Type B pancreatic cell (in vitro differentiated cells): ENCODE measurements around the gene EZR. TPM values are rescaled to one million over a fixed set of nuclear protein-coding genes. Genes with fewer than 3 reads are reported as not detected.

Experiments used
- DNase-seq: peaks from one replicate; pipeline ENCODE4 v3.0.0; 2021; ENCODE audit warnings: mixed read lengths; ENCODE audit not compliant: unreplicated experiment; ENCODE audit errors: extremely low spot score
- H3K27ac Mint-ChIP-seq: 2 replicates; pipeline ENCODE4 v1.8.0; 2021; ENCODE audit warnings: mild to moderate bottlenecking, mixed read lengths
- H3K27me3 Mint-ChIP-seq: 2 replicates; pipeline ENCODE4 v1.8.0; 2021; ENCODE audit warnings: mixed read lengths
- H3K36me3 Mint-ChIP-seq: 2 replicates; pipeline ENCODE4 v1.8.0; 2021; ENCODE audit warnings: mixed read lengths
- H3K4me1 Mint-ChIP-seq: one replicate; pipeline ENCODE4 v1.8.0; 2021; ENCODE audit warnings: mixed read lengths; ENCODE audit not compliant: unreplicated experiment
- H3K4me3 Mint-ChIP-seq: 2 replicates; pipeline ENCODE4 v1.8.0; 2021; ENCODE audit warnings: mild to moderate bottlenecking, mixed read lengths
- H3K9me3 Mint-ChIP-seq: 2 replicates; pipeline ENCODE4 v1.8.0; 2021; ENCODE audit warnings: mixed read lengths
- CTCF ChIP-seq: fragments of 200-600 bp; sonication (generic); conservative IDR thresholded peaks from 2 replicates; pipeline ENCODE4 v1.5.0; 2021; ENCODE audit warnings: antibody characterized with exemption, mild to moderate bottlenecking
- total RNA-seq: library from RNA; stranded (reverse); gene quantifications from 2 replicates; pipeline ENCODE4 v1.2.1, GENCODE V29; 2021; ENCODE audit warnings: low replicate concordance

Gene EZR
- total RNA-seq, 1 donor from 2014 or later = 166 TPM

- TF ChIP-seq CTCF = no peak
- H3K4me3 Mint-ChIP-seq = no peak overlapping the region
- H3K36me3 Mint-ChIP-seq = no peaks in the 10 kb centered on the region
- DNase-seq = no peak
- peak overlapping the region; percentile 70 for H3K27ac Mint-ChIP-seq
- peaks cover 20% of the 10 kb centered on the region for H3K4me1 Mint-ChIP-seq
- H3K9me3 Mint-ChIP-seq = peaks cover 8% of the 10 kb centered on the region
- no peaks in the 10 kb centered on the region for H3K27me3 Mint-ChIP-seq
Measured at GRCh38 chr6:158847786-158848185, 28.6 kb upstream of the EZR start.

GRCh38 chr6:158847012-158847529 is 27.9 kb upstream of the EZR start:
- no peak for TF ChIP-seq CTCF
- Mint-ChIP-seq H3K4me3 (no peak overlapping the region), H3K27ac (peak overlapping the region; percentile 82), H3K9me3 (peaks cover 10% of the 10 kb centered on the region), H3K4me1 (peaks cover 20% of the 10 kb centered on the region), H3K36me3 (no peaks in the 10 kb centered on the region), H3K27me3 (no peaks in the 10 kb centered on the region)
- DNase-seq = no peak

GRCh38 chr6:158843751-158844683 is 24.8 kb upstream of the EZR start:
- no peak for TF ChIP-seq CTCF
- Mint-ChIP-seq H3K9me3 (peaks cover 15% of the 10 kb centered on the region), H3K27ac (peak overlapping the region; percentile 52), H3K4me3 (no peak overlapping the region), H3K27me3 (no peaks in the 10 kb centered on the region), H3K4me1 (peaks cover 8% of the 10 kb centered on the region), H3K36me3 (peaks cover 3% of the 10 kb centered on the region)
- DNase-seq = no peak

GRCh38 chr6:158841358-158841757 is 22.2 kb upstream of the EZR start:
- Mint-ChIP-seq H3K36me3 (peaks cover 3% of the 10 kb centered on the region), H3K4me1 (peaks cover 15% of the 10 kb centered on the region), H3K9me3 (peaks cover 15% of the 10 kb centered on the region), H3K4me3 (no peak overlapping the region), H3K27ac (no peak overlapping the region), H3K27me3 (no peaks in the 10 kb centered on the region)
- DNase-seq = no peak
- no peak for TF ChIP-seq CTCF

- peaks cover 20% of the 10 kb centered on the region for H3K4me1 Mint-ChIP-seq
- no peaks in the 10 kb centered on the region for H3K27me3 Mint-ChIP-seq
- H3K36me3 Mint-ChIP-seq = peaks cover 3% of the 10 kb centered on the region
- DNase-seq = no peak
- H3K27ac Mint-ChIP-seq = no peak overlapping the region
- no peak for TF ChIP-seq CTCF
- peaks cover 9% of the 10 kb centered on the region for H3K9me3 Mint-ChIP-seq
- H3K4me3 Mint-ChIP-seq = no peak overlapping the region
Measured at GRCh38 chr6:158840465-158840864, 21.3 kb upstream of the EZR start.
